Measurements from ENCODE around the gene PUM2.
A peak's percentile ranks its signal among the peaks of the same experiment; 100 is the strongest.

The PUM2 gene

DNA sequence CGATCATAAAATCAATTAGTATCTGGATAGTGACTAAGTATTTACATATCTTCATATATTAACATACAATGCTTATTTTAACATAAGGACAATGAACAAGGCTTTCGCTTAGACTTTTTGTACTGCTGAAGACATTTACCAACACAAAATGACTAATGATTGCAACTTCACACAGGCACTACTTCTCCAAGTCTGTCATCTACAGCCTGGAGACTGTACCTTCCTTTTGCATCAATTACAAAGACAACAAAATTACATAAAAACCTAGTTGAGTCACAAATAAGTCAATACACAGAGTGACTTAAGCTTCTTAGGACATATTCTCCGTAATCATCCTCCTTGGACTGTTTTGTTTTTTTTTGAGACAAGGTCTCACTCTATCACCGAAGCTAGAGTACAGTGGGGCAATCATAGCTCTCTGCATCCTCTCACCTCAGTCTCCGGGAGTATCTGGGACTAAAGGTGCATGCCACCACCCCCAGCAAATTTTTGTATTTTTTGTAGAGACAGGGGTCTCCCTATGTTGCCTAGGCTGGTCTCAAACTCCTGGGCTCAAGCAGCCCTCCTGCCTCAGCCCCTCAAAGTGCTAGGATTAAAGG lies 15.9 kb downstream of the PUM2 start:
- no peak for DNase-seq

- DNase-seq: no peak
Observed at GRCh38 chr2:20333738-20334137, 16.9 kb downstream of the PUM2 start.

DNA sequence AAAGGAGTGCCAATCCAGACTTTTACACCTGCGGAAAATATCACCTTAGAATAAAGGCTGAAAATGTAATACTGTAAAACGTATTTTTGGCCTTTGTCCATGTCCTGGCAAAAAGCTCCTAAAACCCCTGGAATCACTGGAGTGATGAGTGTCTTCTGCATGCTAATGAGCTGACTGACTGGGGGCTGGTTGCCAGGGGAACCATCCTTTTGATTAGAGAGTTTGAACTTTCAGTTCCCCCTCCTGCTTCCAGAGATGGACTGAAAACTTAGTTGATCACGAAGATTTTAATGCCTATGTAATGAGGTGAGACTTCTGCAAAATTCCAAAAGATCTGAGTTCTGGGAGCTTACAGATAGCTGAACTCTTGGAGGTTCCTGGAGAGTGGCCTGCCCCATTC lies 20.5 kb downstream of the PUM2 start:
- DNase-seq: no peak

- no peak for DNase-seq
Observed at GRCh38 chr2:20327370-20327769, 23.3 kb downstream of the PUM2 start.

DNA sequence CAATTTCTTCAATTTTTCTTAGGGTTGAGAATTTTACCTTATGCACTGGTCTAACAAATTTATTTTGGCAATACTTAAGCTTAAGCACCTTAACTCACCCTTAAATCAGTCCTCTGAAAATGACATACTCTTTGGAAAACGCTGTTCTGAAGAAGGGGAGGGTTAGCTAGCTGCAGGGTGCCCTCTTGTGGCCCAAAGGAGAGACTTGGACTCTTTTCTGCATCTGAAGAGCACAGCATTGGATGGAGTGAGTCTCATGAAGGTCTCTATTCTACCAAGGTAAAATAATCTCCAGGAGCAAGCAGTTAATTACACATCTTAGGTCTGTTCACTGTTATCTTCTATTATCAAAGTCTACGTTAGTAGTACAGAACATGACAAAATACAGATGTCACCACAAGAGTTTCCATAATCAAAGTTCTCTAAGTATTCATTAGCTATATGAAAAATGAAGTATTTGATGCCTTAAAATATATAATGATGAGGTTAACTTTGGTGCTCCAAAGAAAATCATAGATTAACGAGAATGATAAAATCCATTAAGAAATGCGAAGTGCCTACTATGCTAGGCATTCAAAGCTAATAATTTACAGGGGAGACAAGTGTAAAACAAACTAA lies 24.4 kb downstream of the PUM2 start:
- peak; percentile 74 for DNase-seq

DNA sequence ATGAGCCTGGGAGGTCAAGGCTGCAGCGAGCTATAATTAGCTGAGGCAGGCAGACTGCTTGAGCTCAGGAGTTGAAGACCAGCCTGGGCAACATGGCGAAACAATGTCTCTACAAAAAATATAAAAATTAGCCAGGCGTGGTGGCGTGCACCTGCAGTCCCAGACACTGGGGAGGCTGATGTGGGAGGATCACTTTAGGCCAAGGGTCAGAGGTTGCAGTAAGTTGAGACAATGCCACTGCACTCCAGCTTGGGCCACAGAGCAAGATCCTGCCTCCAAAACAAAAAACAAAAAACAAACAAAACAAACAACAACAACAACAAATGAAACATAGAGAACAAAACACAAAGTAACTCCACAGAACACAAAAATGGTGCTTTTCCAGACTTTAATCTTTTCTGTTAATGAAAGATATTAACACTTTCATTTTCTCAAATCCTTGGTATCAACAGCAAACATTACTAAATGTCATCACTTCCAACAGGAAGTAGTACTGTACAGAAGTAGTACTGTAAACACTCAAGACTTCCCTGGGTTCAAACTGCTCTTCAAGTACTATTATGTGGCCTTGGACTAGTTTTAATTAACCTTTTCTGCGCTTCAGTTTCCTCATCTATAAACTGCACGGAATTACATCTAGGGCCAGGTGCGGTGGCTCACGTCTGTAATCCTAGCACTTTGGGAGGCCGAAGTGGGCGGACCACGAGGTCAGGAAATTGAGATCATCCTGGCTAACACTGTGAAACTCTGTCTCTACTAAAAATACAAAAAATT lies 27.9 kb downstream of the PUM2 start:
- no peak for DNase-seq

DNA sequence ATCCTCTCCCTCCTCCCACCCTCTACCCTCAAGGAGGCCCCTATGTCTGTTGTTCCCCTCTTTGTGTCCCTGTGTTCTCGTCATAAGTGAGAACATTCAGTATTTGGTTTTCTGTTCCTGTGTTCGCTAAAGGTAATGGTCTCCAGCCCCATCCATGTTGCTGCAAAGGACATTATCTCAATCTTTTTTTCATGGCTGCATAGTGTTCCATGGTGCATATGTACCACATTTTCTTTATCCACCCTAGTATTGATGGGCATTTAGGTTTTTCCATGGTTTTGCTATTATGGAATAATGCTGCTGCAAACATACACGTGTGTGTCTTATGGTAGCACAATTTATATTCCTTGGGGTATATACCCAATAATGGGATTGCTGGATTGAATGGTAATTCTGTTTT lies 33.0 kb downstream of the PUM2 start:
- no peak for DNase-seq

GRCh38 chr2:20317197-20317596 lies 33.4 kb downstream of the PUM2 start:
- no peak for DNase-seq

- no peak for DNase-seq
Observed at GRCh38 chr2:20314562-20315501, 35.8 kb downstream of the PUM2 start.

GRCh38 chr2:20313659-20314058 lies 37.0 kb downstream of the PUM2 start:
- DNase-seq: no peak

DNA sequence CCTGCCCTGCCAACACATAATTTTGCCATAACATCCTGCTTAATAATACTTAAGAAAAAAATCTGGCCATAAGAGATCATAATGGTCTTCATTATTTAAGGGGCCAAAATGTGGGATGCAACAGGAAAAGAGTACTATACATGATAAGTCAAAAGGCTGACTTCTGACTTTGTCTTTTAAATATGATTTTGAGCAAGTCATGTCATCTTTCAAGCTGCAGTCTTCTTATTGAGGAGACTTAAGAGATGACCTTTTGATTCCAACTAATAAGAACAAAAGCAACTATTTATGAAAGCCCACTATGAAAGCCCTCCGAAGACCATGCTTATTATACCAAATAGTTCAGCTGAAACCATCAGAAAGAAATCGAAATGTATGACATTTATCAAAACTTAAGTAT lies 41.6 kb downstream of the PUM2 start:
- DNase-seq: no peak

GRCh38 chr2:20307311-20307710 lies 43.3 kb downstream of the PUM2 start:
- no peak for DNase-seq

DNA sequence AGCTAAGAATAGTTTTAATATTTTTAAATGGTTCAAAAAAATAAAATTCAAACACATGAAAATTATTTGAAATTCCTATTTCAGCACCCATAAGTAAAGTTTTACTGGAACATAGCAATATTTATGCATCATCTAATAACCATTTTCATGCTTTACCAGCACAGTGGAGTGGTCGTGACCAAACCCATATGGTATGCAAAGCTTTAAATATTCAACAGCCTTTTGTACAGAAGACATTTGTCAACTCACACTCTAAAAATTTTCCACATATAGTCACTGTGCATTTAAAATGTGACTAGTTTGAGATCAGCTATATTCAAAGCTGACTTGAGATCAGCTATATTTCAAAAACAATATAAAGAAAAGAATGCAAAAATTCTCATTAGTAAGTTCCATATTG lies 46.2 kb downstream of the PUM2 start:
- DNase-seq: no peak

DNA sequence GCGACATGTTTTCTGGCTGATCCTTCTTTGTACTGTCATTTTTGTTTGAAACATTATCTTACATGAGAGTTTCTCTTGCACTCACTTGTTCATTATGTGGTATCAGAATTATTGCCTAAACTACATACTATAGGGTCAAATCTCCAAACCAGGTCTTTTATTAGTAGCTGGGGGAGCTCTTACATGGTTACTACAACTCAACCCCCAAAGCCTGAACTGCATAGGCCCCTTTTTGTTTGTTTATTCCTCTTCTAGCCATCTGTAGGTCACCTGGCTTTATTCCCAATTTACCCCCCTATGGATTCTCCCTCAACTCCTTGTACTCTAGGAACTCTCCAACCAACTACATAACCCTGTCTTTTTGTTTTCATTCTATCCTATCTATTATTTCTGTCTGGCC lies 46.7 kb downstream of the PUM2 start:
- DNase-seq: no peak

DNA sequence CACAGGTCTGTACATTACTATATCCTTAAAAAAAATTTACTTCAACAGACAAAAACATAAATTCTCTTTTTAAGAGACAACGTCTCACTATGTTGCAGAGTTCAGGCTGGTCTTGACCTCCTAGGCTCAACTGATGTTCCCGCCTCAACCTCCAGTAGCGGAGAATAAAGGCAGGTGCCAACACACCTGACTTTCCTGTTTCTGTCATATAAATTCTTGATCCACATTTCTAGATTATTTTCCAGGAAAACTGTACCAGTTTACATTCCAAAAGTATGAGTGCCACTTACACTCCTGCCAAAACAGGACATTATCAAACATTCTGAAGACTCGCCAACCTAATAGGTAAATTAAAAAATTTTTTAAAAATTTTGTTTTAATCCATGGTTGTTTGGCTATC lies 48.6 kb downstream of the PUM2 start:
- DNase-seq: no peak

GRCh38 chr2:20300656-20301055 lies 50.0 kb downstream of the PUM2 start:
- no peak for DNase-seq

DNA sequence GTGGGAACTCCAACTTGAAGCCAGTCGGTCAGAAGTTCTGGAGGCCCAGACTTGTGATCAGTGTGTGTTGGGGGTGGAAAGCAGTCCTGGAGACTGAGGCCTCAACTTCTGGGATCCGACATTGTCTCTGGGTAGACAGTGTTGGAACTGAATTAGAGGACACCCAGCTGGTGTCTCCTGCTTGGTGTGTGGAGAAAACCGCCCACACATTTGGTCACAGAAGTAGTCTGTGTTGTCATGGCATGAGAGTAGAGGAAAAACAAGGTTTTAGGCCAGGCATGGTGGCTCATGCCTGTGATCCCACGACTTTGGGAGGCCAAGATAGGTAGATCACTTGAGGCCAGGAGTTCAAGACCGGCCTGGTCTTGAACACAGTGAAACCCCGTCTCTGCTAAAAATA lies 51.5 kb downstream of the PUM2 start:
- no peak for DNase-seq

DNA sequence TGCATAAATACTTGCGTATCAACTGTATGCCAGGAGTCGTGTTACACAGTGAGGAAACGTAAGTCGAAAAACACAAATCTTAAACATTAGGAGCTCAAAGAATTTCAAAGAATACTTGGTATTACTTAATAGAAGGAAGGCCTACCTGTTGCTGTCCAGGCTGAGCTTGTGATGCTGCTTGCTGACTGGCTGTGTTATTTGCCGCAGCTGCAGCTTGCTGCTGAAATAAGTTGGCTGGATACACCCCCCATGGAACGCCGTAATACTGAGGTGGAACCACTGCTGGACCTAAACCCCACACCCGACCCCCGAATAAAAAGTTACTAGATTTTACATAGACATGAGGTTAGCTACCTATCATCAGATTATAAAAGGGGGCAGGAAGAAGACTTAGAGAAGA lies 56.4 kb downstream of the PUM2 start:
- DNase-seq: no peak

DNA sequence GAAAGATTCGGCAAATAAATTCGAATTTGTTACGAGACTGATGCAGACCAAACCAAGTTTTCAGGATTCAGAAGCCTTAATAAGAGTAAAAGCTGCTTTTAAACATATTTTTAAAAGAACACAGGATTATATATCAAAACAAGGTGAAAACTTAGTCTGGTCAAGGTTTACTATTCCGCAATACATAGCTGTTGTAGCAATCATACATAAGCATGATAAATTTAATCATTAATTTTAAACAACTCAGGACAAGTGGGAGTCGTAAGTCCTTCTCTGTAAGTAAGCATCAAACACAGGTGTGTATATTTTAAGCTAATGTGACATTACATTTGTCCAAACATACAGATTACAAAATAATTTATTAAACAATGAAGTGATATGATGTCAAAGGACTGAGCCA lies 57.7 kb downstream of the PUM2 start:
- DNase-seq: no peak

DNA sequence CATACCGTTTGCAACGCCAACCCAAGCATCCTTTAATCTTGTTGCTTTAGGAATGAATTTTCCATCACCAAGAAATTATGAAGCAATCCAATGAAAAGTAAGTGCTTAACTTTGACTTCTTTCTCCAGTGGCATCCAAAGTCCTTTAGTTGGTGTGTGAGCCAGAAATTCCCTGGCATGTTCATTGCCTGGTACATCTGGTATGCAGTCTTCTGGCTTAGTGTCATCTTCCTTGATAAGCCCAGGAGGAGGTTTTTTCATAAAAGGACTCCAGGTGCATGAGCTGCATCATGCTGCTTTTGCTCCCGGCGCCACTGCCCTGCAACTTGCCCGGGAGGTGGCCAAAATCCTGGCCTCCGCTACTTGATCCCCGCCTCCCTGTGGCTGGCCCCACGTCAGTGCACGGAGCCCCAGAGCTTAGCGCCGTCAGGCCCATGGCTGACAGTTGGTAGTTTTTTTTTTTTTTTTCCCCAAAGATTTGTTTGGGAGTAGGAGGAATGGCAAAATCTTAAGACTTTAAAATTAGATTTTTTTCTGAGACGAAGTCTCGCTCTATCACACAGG lies 58.7 kb downstream of the PUM2 start:
- DNase-seq: no peak

DNA sequence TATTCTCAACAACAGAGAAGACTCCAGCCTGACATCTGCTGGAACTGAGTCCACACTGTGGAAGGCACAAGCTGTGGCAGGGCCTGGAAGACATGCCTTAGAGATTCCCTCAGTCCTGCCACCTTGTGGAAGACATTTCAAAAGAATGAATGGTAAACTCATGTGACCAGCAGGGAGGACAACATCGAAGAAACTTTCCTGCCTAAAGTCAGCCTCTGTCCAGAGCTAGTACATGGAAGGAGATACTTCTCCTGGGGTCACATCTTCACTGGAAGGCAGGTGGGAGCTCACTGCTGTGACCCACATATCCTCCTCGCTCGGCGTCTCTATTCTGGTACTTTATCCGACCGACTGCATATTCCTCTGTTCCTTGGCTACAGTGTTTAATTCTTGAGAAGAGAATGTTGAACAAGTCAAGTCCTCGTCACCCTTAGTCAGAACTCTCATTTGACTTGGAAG lies 59.5 kb downstream of the PUM2 start:
- peak; percentile 87 for DNase-seq

DNA sequence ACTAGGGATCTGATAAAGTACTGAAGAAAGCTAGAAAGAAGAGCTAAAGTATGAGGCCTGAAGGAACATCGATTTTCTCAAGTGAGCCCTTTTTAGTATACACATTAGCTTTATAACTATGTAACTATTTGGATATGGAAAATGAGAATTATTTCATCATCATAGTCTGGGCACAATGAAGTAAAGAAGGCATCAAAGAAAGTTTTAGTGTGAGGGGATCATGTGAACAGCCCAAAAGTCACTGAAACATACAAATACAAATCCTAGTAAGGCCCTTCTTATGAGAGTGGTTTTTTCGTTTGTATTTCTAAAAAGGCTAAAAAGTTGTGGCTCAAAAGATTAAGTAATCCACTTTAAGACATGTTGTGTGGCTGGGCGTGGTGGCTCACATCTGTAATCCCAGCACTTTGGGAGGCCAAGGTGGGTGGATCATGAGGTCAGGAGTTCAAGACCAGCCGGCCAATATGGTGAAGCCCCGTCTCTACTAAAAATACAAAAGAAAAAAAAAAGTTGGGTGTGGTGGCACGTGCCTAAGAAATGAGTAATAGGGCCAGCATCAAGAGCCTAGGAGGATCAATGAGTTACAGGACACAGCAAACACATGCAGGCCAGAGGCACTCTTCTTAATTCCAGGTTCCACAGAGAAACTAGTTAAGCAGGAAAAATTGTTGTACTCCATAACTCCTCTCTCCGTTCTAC lies 61.9 kb downstream of the PUM2 start:
- DNase-seq: no peak
